ENCODE measurements around the gene PABPN1L.
"Not testable (repeated sequence)": the region's sequence is repeated elsewhere in the genome, so short reads cannot be mapped to it uniquely, and the experiment has no call there.

The PABPN1L gene

GRCh38 chr16:88825146-88825545 lies 41.3 kb downstream of the PABPN1L start:
- DNase-seq, result no peak

GRCh38 chr16:88824256-88825077 lies 42.0 kb downstream of the PABPN1L start:
- DNase-seq, result no peak

DNA sequence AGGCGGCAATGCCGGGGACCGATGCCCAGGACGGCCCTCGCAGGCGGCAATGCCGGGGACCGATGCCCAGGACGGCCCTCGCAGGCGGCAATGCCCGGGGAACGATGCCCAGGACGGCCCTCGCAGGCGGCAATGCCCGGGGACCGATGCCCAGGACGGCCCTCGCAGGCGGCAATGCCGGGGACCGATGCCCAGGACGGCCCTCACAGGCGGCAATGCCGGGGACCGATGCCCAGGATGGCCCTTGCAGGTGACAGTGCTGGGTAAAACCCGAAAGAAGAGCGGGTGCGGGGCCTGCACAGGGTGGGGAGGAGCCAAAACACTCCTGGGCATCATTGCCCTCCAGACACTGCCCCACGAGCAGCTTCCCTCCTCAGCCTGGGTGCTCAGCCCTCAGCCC lies 42.8 kb downstream of the PABPN1L start:
- DNase-seq, result not testable (repeated sequence)

GRCh38 chr16:88822281-88823040 lies 44.0 kb downstream of the PABPN1L start:
- DNase-seq, result no peak

DNA sequence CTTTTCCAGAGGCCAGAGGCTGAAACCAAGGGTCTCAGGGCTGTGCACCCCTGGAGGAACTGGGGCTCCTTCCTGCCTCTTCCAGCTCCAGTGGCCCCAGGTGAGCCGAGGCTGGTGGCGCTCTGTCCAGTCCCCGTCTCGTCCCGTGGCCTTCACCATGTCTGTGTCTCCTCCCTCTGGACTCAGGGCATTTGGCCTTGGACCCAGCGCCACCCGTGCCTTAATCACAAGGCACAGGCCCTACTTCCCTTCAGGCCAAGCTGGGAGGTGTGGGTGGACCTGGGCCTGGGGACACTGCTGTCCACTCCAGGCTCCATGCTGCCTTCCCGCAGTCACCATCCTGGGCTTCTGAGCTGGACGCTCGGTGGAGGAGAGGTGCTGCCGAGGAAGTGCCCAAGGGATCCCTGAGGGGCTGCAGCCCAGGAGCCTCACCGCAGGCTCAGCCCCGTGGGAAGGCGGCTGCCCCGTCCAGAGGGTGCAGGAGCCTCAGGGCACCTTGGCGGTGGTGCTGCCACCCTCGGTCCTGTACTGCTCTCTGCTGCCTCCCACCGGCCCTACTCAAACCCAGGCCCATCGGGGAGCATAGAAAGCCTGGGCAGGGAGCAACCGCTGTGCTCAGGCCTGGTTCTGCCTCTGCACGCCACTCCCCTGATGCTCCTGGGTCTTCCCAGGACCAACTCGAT lies 45.2 kb downstream of the PABPN1L start:
- DNase-seq, result no peak

GRCh38 chr16:88820385-88821025 lies 46.0 kb downstream of the PABPN1L start:
- no peak for DNase-seq

GRCh38 chr16:88819126-88819525 lies 47.3 kb downstream of the PABPN1L start:
- no peak for DNase-seq

- DNase-seq, result no peak
These were observed 47.9 kb downstream of the PABPN1L start for GRCh38 chr16:88818575-88818874.

DNA sequence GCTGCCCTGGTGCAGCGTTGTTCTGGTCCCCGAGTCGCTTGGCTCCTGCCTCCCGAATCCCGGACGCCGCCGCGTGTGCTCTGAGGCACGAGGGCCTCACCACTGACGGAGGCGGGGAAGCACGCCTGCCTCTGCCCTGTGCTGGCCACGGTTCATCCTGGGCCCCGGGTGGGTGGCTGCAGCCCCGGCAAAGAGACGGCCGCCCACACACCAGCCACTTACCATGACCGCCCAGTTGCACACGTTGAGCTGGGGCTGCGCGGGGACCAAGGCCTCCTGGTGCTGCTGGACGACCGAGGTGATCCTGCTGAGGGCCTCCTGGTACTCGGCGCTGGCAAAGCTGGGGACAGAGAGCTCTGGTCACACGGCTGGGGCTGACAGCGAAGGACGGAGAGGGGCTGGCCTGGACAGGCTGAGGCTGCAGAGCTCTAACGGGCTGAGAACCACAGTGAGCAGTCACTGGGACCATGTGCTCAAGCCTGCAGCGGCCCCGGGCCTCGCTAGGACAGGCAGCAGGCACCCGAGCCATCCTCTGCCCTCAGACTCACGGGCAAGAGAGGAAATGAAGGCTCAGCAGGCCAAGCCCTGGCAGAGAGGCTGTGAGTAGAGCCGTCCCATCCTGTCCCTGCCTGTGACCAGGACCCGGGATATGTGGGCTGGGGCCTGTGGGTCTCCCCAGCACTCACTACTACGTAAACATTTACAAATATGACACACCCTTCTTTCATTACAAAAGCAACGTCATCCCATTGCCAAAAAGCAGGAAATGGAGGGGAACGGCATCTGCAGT lies 48.5 kb downstream of the PABPN1L start:
- DNase-seq, result no peak

DNA sequence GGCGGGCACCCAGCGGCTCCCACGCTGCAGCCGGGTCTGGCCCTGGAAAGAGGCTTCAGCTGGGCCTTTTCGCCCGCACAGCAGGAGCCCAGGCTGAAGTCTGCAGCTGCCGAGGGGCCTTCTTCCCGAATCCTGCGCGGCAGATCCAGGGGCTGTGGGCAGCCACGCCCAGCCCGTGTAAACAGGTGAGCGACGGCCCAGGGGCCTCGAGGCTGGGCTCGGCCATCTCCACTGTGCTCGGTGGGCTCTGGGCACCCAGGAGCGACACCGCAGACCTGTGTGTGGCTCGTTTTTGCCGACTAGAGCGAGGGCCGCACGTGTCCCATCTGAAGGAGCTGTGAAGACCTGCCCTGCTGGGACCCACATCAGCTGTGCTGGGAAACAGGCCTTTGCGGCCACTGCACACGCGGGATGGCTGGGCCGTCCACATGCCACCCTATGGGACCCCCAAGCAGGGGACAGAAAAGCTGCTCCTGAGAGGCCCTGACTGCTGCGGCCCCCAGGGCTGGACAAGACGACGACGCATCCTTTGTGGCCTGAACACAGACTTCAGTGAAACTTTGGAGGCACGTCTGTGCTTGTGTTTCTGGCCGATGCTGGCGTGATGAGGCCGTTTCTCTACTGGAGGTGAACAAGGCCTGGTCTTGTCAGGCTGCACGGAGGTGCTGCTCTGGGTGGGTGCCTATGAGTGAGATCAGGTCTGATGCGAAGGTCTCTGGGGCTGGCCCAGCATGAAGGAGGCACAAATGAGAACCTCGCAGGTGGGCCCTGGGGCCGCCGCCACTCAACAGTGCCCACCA lies 49.5 kb downstream of the PABPN1L start:
- DNase-seq, result no peak

GRCh38 chr16:88815901-88816589 lies 50.4 kb downstream of the PABPN1L start:
- DNase-seq, result no peak

DNA sequence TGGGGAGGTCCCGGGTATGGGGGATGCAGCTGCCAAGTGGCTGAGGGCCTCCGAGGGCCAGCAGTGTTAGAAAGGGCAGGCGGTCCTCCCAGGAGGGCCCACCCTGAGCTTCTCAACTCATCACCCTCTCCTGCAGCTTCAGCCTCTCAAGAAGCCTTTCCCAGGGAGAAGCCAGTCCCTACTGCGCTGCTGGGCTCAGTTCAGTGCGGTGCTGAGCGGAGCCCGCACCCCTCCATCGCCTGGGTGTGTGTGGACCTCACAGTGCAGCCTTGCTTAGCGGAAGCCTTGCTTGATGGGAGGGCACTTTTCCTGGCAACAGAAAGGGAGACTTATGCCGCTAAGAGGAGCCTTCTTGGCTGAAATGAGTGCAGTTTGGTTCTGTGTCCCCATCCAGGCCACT lies 51.2 kb downstream of the PABPN1L start:
- DNase-seq, result no peak

DNA sequence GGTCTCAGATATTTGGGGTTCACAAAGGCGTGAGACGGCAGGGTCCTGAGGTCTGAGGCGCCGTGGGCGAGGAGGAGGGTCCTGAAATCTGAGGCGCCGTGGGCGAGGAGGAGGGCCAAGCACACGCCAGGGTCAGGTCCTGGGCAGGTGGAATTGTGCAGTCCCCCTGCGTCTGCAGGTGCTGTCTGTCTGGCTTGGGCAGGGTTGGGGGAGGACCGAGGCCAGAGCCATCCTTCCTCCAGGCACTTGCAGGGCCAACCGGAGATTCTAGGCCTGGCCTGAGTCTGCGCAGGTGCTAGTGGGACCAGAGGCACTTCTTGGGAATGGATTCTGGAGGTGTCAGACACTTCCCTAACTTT lies 52.3 kb downstream of the PABPN1L start:
- no peak for DNase-seq
